Pancreas (tissue), 10 donors: ENCODE results near the gene SPATA31C1. TPM values are rescaled to one million over a fixed set of nuclear protein-coding genes. Genes with fewer than 3 reads are reported as not detected.

ENCODE experiments used
- ATAC-seq, 4 donors: fragments of 200-7000 bp; cut with Tn5 transposase; one replicate each; pipeline versions ENCODE4 v1.8.0 to v1.9.1; 2020; ENCODE audit warnings: mild to moderate bottlenecking in 4 of 4, moderate library complexity in 4 of 4
- DNase-seq, 6 donors: peaks; one replicate each; pipeline ENCODE4 v3.0.0-alpha.2; 2020
- FAIRE-seq: peaks from 2 replicates; lab custom pipeline; 2012; peaks lifted over from hg19 to GRCh38; lab: Jason Lieb, UNC
- H3K27ac ChIP-seq, 4 donors: fragments of 200-600 bp; sonication (generic); 1 replicate in 3 of 4; 2 replicates in 1 of 4; pipeline versions ENCODE4 v1.5.0 to v1.8.0; 2020
- H3K27me3 ChIP-seq, 4 donors: fragments of 200-600 bp; one replicate each; pipeline ENCODE4 v1.8.0; 2021
- H3K36me3 ChIP-seq, 3 donors: fragments of 200-600 bp; sonication (generic) in 1 of 3; one replicate each; pipeline versions ENCODE4 v1.5.0 to v1.8.0; 2020 to 2021
- H3K4me1 ChIP-seq, 3 donors: fragments of 200-600 bp; one replicate each; pipeline ENCODE4 v1.8.0; 2021
- H3K4me3 ChIP-seq, 4 donors: fragments of 200-600 bp; sonication (generic) in 2 of 4; one replicate each; pipeline versions ENCODE4 v1.5.0 to v1.8.0; 2020 to 2021
- H3K9me3 ChIP-seq, 4 donors: fragments of 200-600 bp; one replicate each; pipeline ENCODE4 v1.8.0; 2021
- CTCF ChIP-seq, 4 donors: fragments of 200-600 bp; sonication (generic) in 3 of 4; IDR thresholded peaks; one replicate each; pipeline versions ENCODE4 v1.5.0 to v1.8.0; 2021; ENCODE audit warnings: antibody characterized with exemption in 4 of 4
- WGBS, 2 donors: extraction: QIAGEN DNeasy Blood & Tissue Kit; methylation state at CpG; one replicate each; pipeline ENCODE4 v1.1.7; 2013; 5-methylcytosine and 5-hydroxymethylcytosine counted together
- intact Hi-C, 3 donors: fragments of 100-400 bp; cut with DNase I; formaldehyde crosslinking; loops; one replicate each; pipeline versions ENCODE4 v1.11.1 to v1.14.2; 2022
- polyA plus RNA-seq, 2 donors: library from polyadenylated mRNA; stranded (reverse); fragments of 200-250 nt; gene quantifications; one replicate each; pipeline ENCODE4 v1.2.3, GENCODE V29; 2013
- total RNA-seq, 6 donors: library from RNA; stranded (reverse); fragmentation: NEBNext Ultra II Directional in 4 of 6; extraction: Animal tissue kit (Norgen Biotek cat#: 25700) in 4 of 6; gene quantifications; one replicate each; pipeline versions ENCODE4 v1.2.1 to v1.2.4, GENCODE V29; 2021 to 2023
- donor health status: healthy with polysubstance abuse.
- donor health status: DM: no; HTN: no; CAD: no; lungs with moderate emphysema.
- donor health status: DM: no; HTN: no; CAD: no.
- donor health status: control.
- donor health status: control.
- donor health status: Bipolar disorder and iron deficiency.
- donor health status: DM: yes; HTN: yes; CAD: no.
- donor health status: DM: no; HTN: no; CAD: no.
- donor health status: DM: no; HTN: no; CAD: no.
- donor health status: DM: yes; HTN: yes; CAD: no.

The SPATA31C1 gene
- total and polyA plus RNA-seq, 8 donors, result not detected

GRCh38 chr9:87886210-87886932 lies 31.4 kb upstream of the SPATA31C1 start:
- 80 to 82% methylated on average over 11 of the region's 11 CpGs for WGBS, 2 donors
- Histone ChIP-seq H3K4me1 (no peaks in the 10 kb centered on the region), H3K9me3 (no peaks in the 10 kb centered on the region), H3K27ac (no peak overlapping the region), H3K27me3 (no peaks in the 10 kb centered on the region), H3K4me3 (no peak overlapping the region), H3K36me3 (no peaks in the 10 kb centered on the region)
- FAIRE-seq (no peak), ATAC-seq (no peak), DNase-seq (no peak)
- intact Hi-C loops, result no loop called here
- no peak for TF ChIP-seq CTCF (IDR thresholded peaks at IDR 0.05)

DNA sequence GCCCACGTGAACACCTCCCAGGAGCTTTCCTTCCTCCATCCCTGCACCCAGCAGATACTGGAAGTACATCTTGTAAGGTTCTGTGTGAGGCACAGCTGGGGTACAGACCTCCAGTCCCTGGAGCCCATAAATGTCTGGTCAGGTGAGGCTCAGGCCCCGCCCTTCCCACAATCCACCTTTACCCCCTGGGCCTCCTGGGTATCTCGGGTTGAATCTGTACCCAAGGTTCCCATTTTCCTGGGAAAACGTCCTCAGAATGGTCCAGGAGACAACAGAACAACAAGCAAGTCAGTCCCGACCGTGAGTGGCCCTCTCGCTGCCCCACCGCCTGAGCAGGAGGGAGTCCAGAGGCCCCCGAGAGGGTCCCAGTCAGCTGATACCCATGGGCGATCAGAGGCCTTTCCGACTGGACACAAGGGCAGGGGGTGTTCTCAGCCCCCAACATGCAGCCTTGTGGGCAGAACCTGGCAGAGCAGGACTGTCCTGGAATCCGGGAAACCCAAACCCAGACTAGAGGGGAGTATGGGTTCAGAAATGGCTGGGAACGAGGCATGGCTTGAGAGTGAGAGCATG lies 30.7 kb upstream of the SPATA31C1 start:
- Histone ChIP-seq H3K4me1 (no peaks in the 10 kb centered on the region), H3K27ac (no peak overlapping the region), H3K27me3 (no peaks in the 10 kb centered on the region), H3K36me3 (no peaks in the 10 kb centered on the region), H3K4me3 (no peak overlapping the region), H3K9me3 (no peaks in the 10 kb centered on the region)
- TF ChIP-seq CTCF (IDR thresholded peaks at IDR 0.05), result no peak
- 83 to 86% methylated on average over 13 of the region's 13 CpGs for WGBS, 2 donors
- DNase-seq, result no peak
- intact Hi-C loops, result no loop called here
- FAIRE-seq, result no peak
- no peak for ATAC-seq

GRCh38 chr9:87887661-87888480 lies 29.9 kb upstream of the SPATA31C1 start:
- FAIRE-seq (no peak), ATAC-seq (no peak), DNase-seq (no peak)
- no peak for TF ChIP-seq CTCF (IDR thresholded peaks at IDR 0.05)
- WGBS, 2 donors, result 89 to 95% methylated on average over 13 of the region's 13 CpGs
- Histone ChIP-seq H3K4me3 (no peak overlapping the region), H3K36me3 (no peaks in the 10 kb centered on the region), H3K4me1 (no peaks in the 10 kb centered on the region), H3K9me3 (no peaks in the 10 kb centered on the region), H3K27me3 (no peaks in the 10 kb centered on the region), H3K27ac (no peak overlapping the region)
- intact Hi-C loops, result no loop called here

GRCh38 chr9:87888501-87888900 lies 29.3 kb upstream of the SPATA31C1 start:
- no peaks in the 10 kb centered on the region for H3K4me1 ChIP-seq
- FAIRE-seq (no peak), DNase-seq (no peak), ATAC-seq (no peak)
- H3K36me3 ChIP-seq, result no peaks in the 10 kb centered on the region
- intact Hi-C loops, result no loop called here
- H3K4me3 ChIP-seq, result no peak overlapping the region
- TF ChIP-seq CTCF (IDR thresholded peaks at IDR 0.05), result no peak
- 72 to 85% methylated on average over 6 of the region's 6 CpGs for WGBS, 2 donors
- no peaks in the 10 kb centered on the region for H3K9me3 ChIP-seq
- no peak overlapping the region for H3K27ac ChIP-seq
- no peaks in the 10 kb centered on the region for H3K27me3 ChIP-seq
